ENCODE measurements around the gene SLC7A1. TPM values are rescaled to one million over a fixed set of nuclear protein-coding genes. Genes with fewer than 3 reads are reported as not detected.

Gene SLC7A1
- total and polyA plus RNA-seq, 2 experiments from 2014 or later = 23.0 to 74.7 TPM

- ATAC-seq = peak; percentile 56
- peaks cover 95% of the 10 kb centered on the region for H3K79me2 ChIP-seq (replicated peaks; ENCODE audit: insufficient read depth)
Observed at GRCh38 chr13:29537736-29538651, 57.5 kb downstream of the SLC7A1 start.

More at GRCh38 chr13:29537736-29538651, 57.5 kb downstream of the SLC7A1 start:
- Mint-ChIP-seq H3K27ac (peak overlapping the region; percentile 4; the same call in 1 of the 2 replicates), H3K4me3 (no peak overlapping the region), H3K4me1 (peaks cover 43% of the 10 kb centered on the region), H3K27me3 (ENCODE audit: insufficient read depth, low read depth, poor library complexity) (peaks cover 4% of the 10 kb centered on the region), H3K9me3 (no peaks in the 10 kb centered on the region), H3K36me3 (ENCODE audit: low read depth) (peaks cover 58% of the 10 kb centered on the region)
- Histone ChIP-seq H4K20me1 (replicated peaks; ENCODE audit: insufficient read depth) (peaks cover 44% of the 10 kb centered on the region), H3K36me3 (ENCODE audit: insufficient read depth) (0 out of 2 replicates have a peak, but pooled peaks cover 21% of the 10 kb centered on the region), H3K27ac (ENCODE audit: low read depth) (peak overlapping the region; percentile 50; the same call in 1 of the 2 replicates), H3K4me1 (ENCODE audit: insufficient read depth) (peaks cover 25% of the 10 kb centered on the region), H3F3A (replicated peaks; ENCODE audit: low read depth) (no peaks in the 10 kb centered on the region), H3K4me3 (no peak overlapping the region), H3K9me2 (ENCODE audit: insufficient read depth) (no peaks in the 10 kb centered on the region), H3K4me2 (no peak overlapping the region), H2AFZ (no peak overlapping the region), H3K27me3 (ENCODE audit: insufficient read depth) (no peaks in the 10 kb centered on the region)
- DNase-seq (ENCODE audit: low spot score) = no peak
- TF ChIP-seq POLR2AphosphoS5 (IDR thresholded peaks at IDR 0.05; ENCODE audit: low read depth) = no peak
- TF ChIP-seq ZNF114 (CRISPR knock-in tag; IDR thresholded peaks at IDR 0.05) = no peak
- no peak for TF ChIP-seq ZNF462 (CRISPR knock-in tag; IDR thresholded peaks at IDR 0.05)
- TF ChIP-seq JUNB (IDR thresholded peaks at IDR 0.05; ENCODE audit: unreplicated experiment) = no peak
- no peak for TF ChIP-seq NANOG (IDR thresholded peaks at IDR 0.05; ENCODE audit: borderline replicate concordance)
- TF ChIP-seq ZNF331 (CRISPR knock-in tag; IDR thresholded peaks at IDR 0.05; ENCODE audit: low read depth) = no peak
- TF ChIP-seq ETS1 (IDR thresholded peaks at IDR 0.05) = no peak
- TF ChIP-seq STAT1 (IDR thresholded peaks at IDR 0.05; ENCODE audit: unreplicated experiment) = no peak
- no peak for TF ChIP-seq REST (IDR thresholded peaks at IDR 0.05; ENCODE audit: unreplicated experiment)
- TF ChIP-seq EZH2phosphoT487 (IDR thresholded peaks at IDR 0.05; ENCODE audit: unreplicated experiment) = no peak
- no peak for TF ChIP-seq CTCF (conservative IDR thresholded peaks at IDR 0.05; ENCODE audit: low read depth in 2 of 2)
- TF ChIP-seq CREB1 (CRISPR knock-in tag; IDR thresholded peaks at IDR 0.05; ENCODE audit: low read depth) = no peak
- no peak for TF ChIP-seq EZH2 (IDR thresholded peaks at IDR 0.05; ENCODE audit: low read depth, unreplicated experiment)
